ENCODE measurements around the gene TNNI2.
"Not testable (repeated sequence)": the region's sequence is repeated elsewhere in the genome, so short reads cannot be mapped to it uniquely, and the experiment has no call there.

The TNNI2 gene

GRCh38 chr11:1805525-1805924 is 33.3 kb upstream of the TNNI2 start:
- DNase-seq (ENCODE audit: low spot score): no peak
- no peak for TF ChIP-seq CTCF (IDR thresholded peaks at IDR 0.05; ENCODE audit: extremely low read depth, missing control alignments)

GRCh38 chr11:1807264-1807995 is 31.4 kb upstream of the TNNI2 start:
- no peak for TF ChIP-seq CTCF (IDR thresholded peaks at IDR 0.05; ENCODE audit: extremely low read depth, missing control alignments)
- no peak for DNase-seq (ENCODE audit: low spot score)

GRCh38 chr11:1810761-1811160 is 28.0 kb upstream of the TNNI2 start:
- DNase-seq (ENCODE audit: low spot score): no peak

GRCh38 chr11:1812274-1812673 is 26.5 kb upstream of the TNNI2 start:
- no peak for TF ChIP-seq CTCF (IDR thresholded peaks at IDR 0.05; ENCODE audit: extremely low read depth, missing control alignments)
- DNase-seq (ENCODE audit: low spot score): no peak

More at GRCh38 chr11:1810761-1811160, 28.0 kb upstream of the TNNI2 start:
- no peak for TF ChIP-seq CTCF (IDR thresholded peaks at IDR 0.05; ENCODE audit: extremely low read depth, missing control alignments)

GRCh38 chr11:1812801-1813200 is 26.0 kb upstream of the TNNI2 start:
- DNase-seq (ENCODE audit: low spot score): no peak
- no peak for TF ChIP-seq CTCF (IDR thresholded peaks at IDR 0.05; ENCODE audit: extremely low read depth, missing control alignments)

- DNase-seq (ENCODE audit: low spot score): not testable (repeated sequence)
Measured at GRCh38 chr11:1813356-1813755, 25.4 kb upstream of the TNNI2 start.

GRCh38 chr11:1814691-1815090 is 24.1 kb upstream of the TNNI2 start:
- DNase-seq (ENCODE audit: low spot score): no peak
- no peak for TF ChIP-seq CTCF (IDR thresholded peaks at IDR 0.05; ENCODE audit: extremely low read depth, missing control alignments)

GRCh38 chr11:1815311-1815710 is 23.5 kb upstream of the TNNI2 start:
- DNase-seq (ENCODE audit: low spot score): no peak
- TF ChIP-seq CTCF (IDR thresholded peaks at IDR 0.05; ENCODE audit: extremely low read depth, missing control alignments): no peak

All from GM20000 (cell line).